H54 (cell line): ENCODE results near the gene OAT.
A peak's percentile ranks its signal among the peaks of the same experiment; 100 is the strongest.

Experiments used
- DNase-seq: peaks from one replicate; pipeline ENCODE4 v3.0.0; 2011; ENCODE audit warnings: low spot score, mixed read lengths; ENCODE audit not compliant: insufficient read length
- FAIRE-seq: peaks from 3 replicates; lab custom pipeline; 2011; peaks lifted over from hg19 to GRCh38; lab: Jason Lieb, UNC
- POLR2A ChIP-seq: IDR thresholded peaks from 2 replicates; pipeline ENCODE4 v1.6.1; 2011; ENCODE audit warnings: low read depth, mild to moderate bottlenecking, low read length

Gene OAT

DNA sequence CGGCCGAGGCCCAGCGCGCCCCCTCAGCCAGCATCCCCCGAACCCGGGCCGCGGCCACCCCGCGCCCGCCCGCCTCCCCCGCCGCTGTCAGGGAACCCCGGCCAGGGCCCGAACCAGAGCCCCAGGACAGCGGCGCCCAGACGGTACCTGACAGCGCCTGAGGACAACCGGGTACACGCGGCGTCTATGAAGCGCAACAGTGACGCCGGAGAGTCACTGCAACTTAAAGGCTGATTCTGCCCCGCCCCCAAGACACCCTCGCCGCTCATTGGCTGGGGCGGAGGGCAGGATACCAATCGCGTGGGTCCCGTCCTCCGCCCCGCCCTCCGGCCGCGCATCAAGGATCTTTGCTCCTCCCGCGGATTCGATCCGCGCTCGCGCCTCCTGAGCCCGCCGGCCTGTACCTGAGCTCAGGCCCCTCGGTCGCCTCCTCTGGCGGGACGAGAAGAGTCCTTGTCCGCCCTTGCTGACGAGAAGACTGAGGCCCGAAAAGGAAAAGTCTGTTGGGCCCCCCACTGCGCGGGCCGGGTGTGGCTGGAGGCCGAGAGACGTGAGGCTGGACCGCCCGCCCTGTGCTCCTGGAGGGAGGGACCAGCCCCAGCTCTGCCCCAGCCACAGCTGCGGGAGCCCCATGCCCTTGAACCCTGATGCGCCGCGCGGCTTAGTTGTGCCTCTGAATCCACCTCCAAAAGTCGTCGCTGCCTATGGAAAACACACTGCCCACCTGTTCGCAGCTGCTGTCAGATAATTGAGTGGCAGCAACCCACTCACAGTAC is at the start of gene OAT:
OAT (minus strand) TSS at position 198 of the 776 bp plus-strand sequence. CDS start 6,752 bp downstream, outside the sequence.
- peak; percentile 96 for TF ChIP-seq POLR2A
- FAIRE-seq: peak; percentile 67

DNA sequence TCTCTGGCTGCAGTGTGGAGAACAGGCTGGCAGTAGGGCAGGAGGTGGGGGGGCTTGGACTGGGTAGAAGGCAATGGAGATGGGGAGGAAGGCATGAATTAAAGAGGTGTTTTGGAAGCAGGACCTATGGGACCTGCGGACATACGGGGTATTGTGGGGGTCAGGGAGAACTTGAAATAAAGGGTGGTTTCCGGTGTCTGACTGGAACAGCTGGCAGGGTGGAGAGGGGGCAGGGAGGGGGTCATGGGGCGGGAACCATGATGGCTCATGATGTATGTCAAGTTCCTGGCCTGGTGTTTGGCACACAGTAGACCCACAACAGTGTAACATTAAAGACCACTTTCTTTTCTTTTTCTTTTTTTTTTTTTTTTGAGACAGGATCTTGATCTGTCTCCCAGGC is 48.4 kb upstream of the OAT start:
- FAIRE-seq (no peak), DNase-seq (no peak)
- no peak for TF ChIP-seq POLR2A

More for the DNA sequence above, at the start of gene OAT:
- DNase-seq: peak; percentile 82

DNA sequence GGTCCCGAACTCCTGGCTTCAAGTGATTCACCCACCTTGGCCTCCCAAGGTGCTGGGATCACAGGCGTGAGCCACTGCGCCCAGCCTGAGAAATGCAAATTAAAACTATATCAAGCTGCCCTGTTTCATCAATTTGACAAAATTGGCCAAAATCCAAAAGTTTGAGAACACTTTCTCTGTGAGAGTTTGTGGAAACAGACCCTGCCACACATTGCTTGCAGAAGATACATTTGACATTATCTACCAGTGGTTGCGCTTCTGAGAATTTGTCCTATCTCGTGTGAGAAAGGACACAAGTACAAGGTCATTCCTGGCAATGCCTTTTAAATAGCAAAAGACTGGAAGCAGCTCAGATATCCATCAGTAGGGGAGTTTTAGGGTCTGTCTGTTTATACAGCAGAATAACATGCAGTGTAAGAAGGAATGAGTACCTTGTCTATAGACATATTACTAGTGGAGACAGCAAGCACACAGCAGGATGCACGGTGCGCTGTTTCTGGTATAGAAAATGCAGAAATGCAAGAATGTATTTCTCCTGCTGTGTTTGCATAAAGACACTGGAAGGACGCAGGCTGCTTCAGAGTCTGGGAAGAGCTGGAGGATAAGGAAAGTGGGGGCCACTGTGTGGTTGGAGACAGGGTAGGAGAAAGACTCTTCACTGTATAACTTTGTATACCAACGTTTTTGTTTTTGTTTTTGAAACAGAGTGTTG is 47.2 kb upstream of the OAT start:
- no peak for TF ChIP-seq POLR2A
- FAIRE-seq (no peak), DNase-seq (no peak)

DNA sequence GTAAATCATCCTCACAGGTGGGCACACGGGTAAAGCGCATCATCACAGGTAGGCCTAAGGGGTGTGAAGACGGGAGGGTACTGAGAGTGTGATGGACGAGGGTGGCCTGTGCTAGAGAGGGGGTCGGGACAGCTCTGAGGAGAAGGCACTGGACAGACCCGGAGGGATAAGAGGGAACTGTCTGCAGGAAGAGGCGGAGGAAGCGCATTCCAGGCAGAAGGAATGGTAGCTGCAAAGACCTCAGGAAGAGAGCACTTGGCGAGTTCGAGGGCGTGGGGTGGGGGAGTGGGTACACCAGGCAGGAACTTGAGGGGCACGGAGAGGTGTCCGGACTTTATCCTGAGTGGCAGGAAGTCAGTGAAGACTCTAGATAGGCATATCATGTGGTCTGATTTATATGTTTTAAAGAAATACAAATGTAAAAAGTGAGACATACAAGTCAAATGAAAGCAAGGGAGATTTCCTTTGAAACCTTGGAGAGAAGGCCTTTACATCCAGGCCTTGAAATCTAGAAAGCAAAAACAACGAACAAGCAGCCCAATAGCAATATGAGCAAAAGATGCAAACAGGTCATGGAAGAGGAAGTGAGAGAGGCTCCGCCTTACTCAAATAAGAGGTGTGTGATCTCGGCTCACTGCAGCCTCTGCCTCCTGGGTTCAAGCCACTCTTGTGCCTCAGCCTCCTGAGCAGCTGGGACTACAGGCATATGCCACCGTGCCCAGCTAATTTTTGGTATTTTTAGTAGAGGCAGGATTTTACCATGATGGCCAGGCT is 46.5 kb upstream of the OAT start:
- DNase-seq: no peak
- FAIRE-seq: no peak
- TF ChIP-seq POLR2A: no peak

DNA sequence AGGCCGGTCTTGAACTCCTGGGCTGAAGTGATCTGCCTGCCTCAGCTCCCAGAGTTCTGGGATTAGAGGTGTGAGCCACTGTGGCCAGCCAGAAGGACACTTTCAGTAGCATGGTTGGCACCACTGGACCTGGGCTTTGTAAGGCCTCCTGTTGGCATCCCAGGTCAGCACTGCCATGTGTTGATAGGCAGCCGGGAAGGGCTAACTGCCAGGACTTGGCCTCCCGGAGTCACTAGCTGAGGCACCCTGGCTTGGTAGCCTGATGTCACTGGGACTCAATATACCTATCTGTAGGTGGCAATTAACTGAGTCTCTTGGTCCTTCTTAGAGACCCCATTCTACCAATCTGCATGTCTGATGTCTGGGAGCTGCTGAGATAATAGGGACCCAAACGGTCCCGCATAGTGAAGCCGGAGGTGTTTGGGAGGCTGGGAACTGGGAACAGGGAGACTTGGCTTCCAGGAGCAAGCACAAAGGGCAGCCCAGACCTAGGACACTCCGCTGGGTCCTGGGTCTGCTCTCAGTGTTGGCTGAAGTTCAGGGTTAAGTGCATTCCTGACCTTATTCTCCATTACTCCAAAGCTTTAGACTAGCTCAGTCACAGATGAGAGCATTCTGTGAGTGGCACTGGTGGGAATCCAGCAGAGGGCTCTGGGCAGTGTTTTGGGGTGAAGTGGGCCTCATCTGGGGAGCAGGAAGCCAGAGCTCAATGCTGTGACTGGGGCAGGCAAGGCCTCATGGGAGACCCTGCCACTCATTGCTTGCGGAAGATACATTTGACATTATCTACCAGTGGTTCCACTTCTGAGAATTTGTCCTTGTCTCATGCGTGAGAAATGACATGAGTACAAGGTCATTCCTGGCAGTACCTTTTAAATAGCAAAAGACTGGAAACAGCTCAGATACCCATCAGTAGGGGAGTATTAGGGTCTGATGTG is 45.6 kb upstream of the OAT start:
- DNase-seq: no peak
- FAIRE-seq: no peak
- TF ChIP-seq POLR2A: no peak

DNA sequence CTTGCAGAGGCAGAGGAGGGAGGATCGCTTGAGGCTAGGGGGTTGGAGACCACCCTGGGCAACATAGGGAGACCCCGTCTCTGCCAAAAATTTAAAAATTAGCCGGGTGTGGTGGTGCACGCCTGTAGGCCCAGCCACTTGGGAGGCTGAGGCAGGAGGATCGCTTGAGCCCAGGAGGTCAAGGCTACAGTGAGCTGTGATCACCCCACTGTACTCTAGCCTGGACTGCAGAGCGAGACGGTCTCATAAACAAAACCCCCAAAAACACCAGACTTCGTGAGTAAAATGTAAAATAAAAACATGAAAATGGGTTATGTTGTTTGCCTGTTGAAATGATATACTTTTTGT is 43.6 kb upstream of the OAT start:
- FAIRE-seq (no peak), DNase-seq (no peak)
- no peak for TF ChIP-seq POLR2A

DNA sequence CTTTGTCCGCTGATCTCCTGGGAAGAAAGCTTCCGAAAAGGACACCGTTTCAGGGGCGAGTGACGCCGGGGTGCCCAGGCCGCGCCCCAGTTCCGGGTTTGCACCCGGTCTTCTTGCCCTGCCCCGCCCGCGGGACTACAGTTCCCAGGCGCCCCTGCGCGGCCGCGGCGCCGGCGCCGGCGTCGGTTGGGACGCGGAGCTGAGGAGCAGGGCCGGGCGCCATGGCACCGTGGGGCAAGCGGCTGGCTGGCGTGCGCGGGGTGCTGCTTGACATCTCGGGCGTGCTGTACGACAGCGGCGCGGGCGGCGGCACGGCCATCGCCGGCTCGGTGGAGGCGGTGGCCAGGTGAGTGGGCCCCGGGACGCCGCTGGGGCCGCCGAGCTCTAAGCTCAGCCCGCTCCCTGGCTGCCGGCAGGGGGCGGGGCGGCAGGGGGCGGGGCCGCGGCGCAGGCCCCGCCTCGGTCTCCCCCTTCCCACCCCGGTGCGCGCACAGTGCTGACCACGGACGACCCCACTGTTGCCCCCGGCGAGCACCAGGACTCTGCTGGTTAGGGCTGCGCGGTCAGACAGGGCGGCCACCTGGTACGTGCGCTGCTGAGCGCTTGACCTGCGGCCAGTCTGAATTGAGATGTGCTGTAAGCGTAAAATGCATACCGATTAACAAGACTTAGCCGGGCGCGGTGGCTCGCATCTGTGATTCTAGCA is 43.1 kb upstream of the OAT start, which contains the start of gene LHPP:
LHPP (plus strand) TSS at position 182 of the 706 bp plus-strand sequence; CDS start at position 222, 40 bp downstream.
- TF ChIP-seq POLR2A: peak; percentile 75; the same call in 1 of the 2 replicates
- no peak for FAIRE-seq
- DNase-seq: peak; percentile 79

DNA sequence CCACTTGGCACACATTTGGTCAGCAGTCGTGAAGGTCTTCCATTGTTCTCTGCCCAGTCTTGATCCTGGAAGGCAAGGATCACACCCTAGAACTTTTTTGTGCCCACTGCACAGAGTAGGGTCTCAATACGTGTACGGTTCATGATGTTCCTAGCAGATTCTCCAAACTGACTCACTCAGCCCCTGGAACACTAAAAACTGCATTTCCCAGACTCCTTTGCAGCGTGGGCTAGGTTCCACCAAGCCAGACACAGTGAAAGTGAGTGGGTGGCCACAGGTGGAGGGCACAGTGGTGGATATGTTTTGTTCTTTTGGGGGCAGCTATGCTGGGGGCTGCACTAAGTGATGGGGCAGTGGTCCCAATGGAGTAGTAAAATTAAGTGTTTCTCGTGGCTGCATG is 41.4 kb upstream of the OAT start:
- DNase-seq: no peak
- TF ChIP-seq POLR2A: no peak
- FAIRE-seq: no peak

DNA sequence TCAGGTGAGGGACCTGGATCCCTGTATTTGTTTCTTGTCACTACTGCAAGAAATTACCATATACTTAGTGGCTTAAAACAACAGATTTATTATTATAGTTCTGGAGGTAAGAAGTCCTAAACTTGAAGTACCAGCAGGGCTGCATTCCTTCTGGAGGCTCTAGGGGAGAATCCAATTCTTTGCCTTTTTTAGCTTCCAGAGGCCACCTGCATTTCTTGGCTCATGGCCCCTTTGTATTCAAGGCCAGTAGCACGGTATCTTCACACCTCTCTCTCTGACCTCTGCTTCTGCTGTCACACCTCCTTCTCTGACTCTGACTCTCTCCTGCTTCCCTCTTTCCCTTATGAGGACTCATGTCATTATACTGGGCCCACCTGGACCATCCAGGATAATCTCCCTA is 40.7 kb upstream of the OAT start:
- FAIRE-seq (no peak), DNase-seq (no peak)
- TF ChIP-seq POLR2A: no peak

DNA sequence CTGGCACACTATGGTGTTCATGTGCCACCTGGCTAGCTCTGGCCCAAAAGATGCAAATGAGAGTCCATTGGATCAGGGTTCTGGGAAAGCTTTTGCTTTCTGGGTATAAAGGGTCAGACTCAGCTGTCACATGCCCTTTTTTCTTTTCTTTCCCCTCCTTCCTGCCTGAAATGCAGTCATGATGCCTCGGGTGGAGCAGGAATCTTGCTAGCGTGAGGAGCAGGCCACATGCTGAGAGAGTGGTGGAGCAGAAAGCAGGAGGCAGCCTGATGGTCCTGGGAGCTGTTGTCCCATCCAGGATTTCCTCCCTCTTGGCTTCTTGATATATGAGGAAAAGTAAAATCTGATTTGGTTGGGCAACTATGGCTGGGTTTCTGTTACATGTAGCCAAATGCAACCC is 40.2 kb upstream of the OAT start:
- DNase-seq: no peak
- FAIRE-seq: no peak
- no peak for TF ChIP-seq POLR2A

DNA sequence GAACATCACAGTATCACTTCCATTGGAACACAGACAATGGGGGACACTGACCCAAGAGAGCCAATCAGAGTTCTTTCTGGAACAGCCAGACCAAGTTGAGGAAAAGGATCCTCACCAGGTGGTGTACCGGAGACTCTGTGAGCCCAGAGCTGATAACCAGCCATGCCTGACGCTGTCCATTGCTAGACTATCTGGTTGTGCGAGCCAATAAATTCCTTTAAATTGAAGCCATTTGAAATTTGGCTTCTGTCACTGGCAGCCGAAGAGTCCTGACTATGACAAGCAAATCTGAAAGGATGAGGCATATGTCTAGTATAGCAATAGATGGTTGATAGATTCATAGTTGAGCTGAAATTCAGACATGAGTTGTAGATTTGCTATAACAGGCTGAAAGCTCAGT is 39.8 kb upstream of the OAT start:
- DNase-seq (no peak), FAIRE-seq (no peak)
- no peak for TF ChIP-seq POLR2A

DNA sequence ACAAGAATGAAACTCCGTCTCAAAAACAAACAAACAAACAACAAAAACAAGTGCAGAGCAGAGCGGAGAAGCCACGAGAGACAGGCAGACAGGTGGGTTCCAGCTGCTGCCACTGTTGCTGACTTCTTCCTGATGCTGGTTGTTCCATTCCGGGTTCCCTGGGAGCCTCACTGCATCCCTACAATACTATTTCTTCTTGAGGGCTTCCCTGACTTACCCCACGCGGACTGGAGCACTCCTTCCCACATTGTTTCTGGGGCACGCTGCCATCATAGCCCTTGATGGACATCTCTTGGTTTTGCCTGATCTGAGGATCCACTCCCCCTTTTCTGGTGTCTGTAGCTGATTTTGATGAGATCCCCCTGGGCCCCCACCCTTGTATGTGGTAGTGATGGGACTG is 36.7 kb upstream of the OAT start:
- DNase-seq: no peak
- no peak for TF ChIP-seq POLR2A
- no peak for FAIRE-seq
